Adipose tissue (tissue), 3 donors: ENCODE results near the gene B4GALT5. TPM values are rescaled to one million over a fixed set of nuclear protein-coding genes. Genes with fewer than 3 reads are reported as not detected.
"Not testable (repeated sequence)": the region's sequence is repeated elsewhere in the genome, so short reads cannot be mapped to it uniquely, and the experiment has no call there.

Experiments
- H3K27ac ChIP-seq: one replicate; pipeline ENCODE4 v1.5.1; 2013; ENCODE audit warnings: low read depth, low read length
- WGBS, 3 donors: extraction: QIAGEN DNeasy Blood & Tissue Kit; methylation state at CpG; one replicate each; pipeline ENCODE4 v1.1.7; 2013; 5-methylcytosine and 5-hydroxymethylcytosine counted together
- polyA plus RNA-seq, 3 donors: library from polyadenylated mRNA; stranded (reverse); fragments of 200-250 nt; gene quantifications; one replicate each; pipeline ENCODE4 v1.2.3, GENCODE V29; 2013
- donor health status: healthy with polysubstance abuse.
- donor health status: Bipolar disorder and iron deficiency.
- donor health status: healthy.

Gene B4GALT5, protein sequence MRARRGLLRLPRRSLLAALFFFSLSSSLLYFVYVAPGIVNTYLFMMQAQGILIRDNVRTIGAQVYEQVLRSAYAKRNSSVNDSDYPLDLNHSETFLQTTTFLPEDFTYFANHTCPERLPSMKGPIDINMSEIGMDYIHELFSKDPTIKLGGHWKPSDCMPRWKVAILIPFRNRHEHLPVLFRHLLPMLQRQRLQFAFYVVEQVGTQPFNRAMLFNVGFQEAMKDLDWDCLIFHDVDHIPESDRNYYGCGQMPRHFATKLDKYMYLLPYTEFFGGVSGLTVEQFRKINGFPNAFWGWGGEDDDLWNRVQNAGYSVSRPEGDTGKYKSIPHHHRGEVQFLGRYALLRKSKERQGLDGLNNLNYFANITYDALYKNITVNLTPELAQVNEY
- 10 to 100 TPM in 2 of 3 donors, 1 to 10 TPM in 1; 8.7 to 48.2 (median 22.7) TPM for polyA plus RNA-seq

DNA sequence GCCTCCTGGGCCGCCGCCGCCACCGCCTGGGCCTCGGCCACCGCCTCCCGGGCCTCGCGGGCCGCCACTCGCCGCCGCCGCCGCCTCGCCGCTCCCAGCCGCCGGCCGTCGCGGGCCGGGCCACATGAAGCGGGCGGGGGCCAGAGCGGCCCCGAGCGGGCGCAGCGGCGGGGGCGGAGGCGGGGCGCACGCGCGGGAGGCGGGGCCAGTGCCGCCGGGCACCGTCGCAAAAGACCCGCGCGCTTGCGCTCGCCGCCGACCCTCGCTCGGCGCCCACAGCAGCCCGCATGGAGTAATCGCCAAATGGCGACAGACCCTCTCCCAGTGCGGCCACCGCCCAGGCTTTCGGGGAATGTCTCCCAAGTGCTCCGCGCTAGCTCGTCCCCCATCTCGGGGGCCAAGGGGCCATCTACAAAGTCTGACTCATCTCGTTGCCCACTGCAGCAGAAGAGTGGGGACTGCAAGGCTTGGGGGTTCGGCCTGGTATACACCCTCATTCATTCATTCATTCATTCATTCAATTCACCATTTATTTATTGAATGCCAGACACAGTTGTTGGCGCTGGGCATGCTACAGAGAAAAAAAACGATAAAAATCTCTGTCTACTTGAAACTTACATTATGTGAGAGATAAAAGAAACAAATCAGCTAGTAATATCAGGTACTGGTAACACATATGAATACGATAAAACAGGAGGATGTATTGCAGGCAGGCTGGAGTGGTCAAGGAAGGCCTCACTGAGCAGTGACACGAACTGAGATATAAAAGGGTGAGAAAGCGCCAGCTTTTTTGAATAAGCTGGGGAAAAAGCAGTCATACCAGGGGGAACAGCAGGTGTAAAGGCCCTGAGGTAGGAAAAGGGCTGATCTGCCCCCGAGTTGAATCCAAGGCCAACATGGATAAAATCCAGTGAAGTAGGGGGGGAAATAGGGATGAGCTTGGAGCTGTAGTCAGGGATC, at the start of gene B4GALT5:
TSS of gene B4GALT5 (minus strand) at position 126 of the 960 bp plus-strand sequence. CDS start 188 bp downstream, outside the sequence.
- H3K27ac ChIP-seq: peak within 1 kb of the TSS; percentile 96
- 4% methylated on average over 41 to 69 of the region's 70 CpGs for WGBS, 3 donors

- 86 to 92% (median 89%) methylated on average over 12 of the region's 12 CpGs for WGBS, 3 donors
- no peak overlapping the region for H3K27ac ChIP-seq
These were observed 49.5 kb upstream of the B4GALT5 start for GRCh38 chr20:49762940-49763766.

GRCh38 chr20:49761888-49762287, 48.2 kb upstream of the B4GALT5 start:
- H3K27ac ChIP-seq: not testable (repeated sequence)
- WGBS, 3 donors: 85 to 90% (median 88%) methylated on average over 6 to 7 of the region's 7 CpGs

DNA sequence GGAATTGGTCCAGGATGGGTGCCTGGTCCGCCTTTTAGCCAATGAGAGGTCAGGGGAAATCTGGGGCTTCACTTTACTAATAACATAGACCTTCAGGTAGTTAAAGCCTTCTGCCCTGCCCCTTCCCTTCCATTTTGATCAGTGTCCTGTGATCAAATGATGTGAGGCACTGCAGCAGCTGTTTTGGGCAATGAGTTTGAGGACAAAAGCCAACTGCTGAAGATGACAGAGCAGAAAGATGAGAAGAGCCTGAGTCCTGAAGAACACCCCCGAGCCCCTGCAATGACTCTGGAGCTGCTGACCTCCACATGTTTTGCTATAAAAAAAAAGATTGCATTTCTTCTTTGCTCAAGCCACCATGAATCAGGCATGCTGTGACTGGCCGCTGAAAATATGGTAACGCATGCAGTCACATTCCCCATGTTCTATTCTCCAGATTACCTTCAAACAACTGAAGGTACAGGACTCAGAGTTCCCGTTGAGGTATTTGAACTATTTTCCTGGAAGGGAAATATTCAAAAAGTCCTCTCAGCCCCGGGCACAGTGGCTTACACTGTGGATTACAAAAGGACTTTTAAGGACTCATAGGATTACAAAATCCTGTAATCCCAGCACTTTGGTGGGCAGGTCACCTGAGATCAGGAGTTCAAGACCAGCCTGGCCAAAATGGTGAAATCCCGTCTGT, 45.7 kb upstream of the B4GALT5 start:
- H3K27ac ChIP-seq: no peak overlapping the region
- WGBS, 3 donors: 86 to 88% (median 88%) methylated on average over 7 of the region's 7 CpGs

- H3K27ac ChIP-seq: no peak overlapping the region
- 70 to 84% (median 81%) methylated on average over 6 of the region's 6 CpGs for WGBS, 3 donors
These were observed 45.1 kb upstream of the B4GALT5 start for GRCh38 chr20:49758781-49759180.

DNA sequence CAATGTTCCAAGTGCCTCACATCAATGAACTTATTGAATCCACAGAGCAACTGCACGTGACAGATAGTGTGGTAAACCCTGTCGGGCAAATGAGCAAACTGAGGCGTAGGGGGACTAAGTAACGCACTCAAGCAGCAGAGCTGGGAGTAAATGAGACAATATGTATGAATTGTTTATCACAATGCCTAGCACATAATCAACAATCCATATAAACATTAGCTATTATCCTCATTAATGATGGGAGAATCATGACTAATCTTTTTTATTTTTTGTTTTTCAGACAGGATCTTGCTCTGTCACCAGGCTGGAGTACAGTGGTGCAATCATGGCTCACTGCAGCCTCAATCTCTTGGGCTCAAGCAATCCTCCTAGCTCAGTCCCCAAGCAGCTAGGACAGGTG, 43.9 kb upstream of the B4GALT5 start:
- no peak overlapping the region for H3K27ac ChIP-seq

DNA sequence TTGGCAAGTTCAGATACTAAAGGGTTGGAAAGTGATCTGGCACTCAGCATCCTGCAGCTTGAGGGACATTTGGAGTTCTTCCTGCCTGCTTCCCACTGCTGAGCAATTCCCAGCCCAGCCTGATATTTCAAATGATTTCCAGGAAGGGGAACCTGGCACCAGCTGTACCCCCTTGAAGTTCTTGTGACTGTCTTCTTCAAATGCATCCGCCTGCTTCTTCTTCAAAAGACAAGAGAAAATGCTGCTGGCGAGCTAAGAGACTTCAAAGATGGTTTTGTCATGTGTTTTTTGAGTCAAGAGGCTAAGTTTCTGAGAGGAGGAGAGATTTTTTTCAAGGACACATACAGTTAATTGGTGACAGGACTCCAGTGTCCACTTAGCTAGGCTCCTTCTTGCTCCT, 42.6 kb upstream of the B4GALT5 start:
- H3K27ac ChIP-seq: no peak overlapping the region
- WGBS, 3 donors: 62 to 74% (median 71%) methylated on average over 2 of the region's 2 CpGs

More for the DNA sequence above, 43.9 kb upstream of the B4GALT5 start:
- WGBS, 3 donors: 87 to 95% (median 93%) methylated on average over 4 of the region's 4 CpGs

GRCh38 chr20:49754596-49754995, 40.9 kb upstream of the B4GALT5 start:
- 89 to 99% (median 92%) methylated on average over 5 of the region's 5 CpGs for WGBS, 3 donors
- H3K27ac ChIP-seq: no peak overlapping the region

DNA sequence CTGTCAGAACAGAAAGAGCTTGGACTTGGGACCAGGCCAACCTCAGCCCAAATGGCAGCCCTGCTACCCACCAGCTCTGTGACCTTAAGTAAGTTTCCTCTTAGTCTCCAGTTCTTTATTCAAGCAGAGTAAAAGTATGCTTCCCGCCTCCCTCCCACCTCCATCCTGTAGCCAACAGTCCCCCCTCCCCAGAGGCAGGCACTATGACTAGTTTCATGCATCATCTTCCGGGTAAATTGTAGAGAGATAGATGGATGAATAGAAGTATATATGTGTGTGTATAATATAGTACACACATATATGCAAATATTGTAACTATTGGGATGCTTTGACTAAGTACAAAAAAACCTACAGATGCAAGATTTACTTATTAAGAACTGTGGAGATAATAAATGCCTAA, 39.5 kb upstream of the B4GALT5 start:
- WGBS, 3 donors: 59 to 86% (median 75%) methylated on average over 2 of the region's 2 CpGs
- H3K27ac ChIP-seq: no peak overlapping the region

GRCh38 chr20:49752201-49752903, 38.7 kb upstream of the B4GALT5 start:
- WGBS, 3 donors: 60 to 76% (median 67%) methylated on average over 5 of the region's 5 CpGs
- H3K27ac ChIP-seq: no peak overlapping the region

- WGBS, 3 donors: 57 to 69% (median 59%) methylated on average over 3 of the region's 3 CpGs
- H3K27ac ChIP-seq: no peak overlapping the region
These were observed 37.7 kb upstream of the B4GALT5 start for GRCh38 chr20:49751397-49751736.

- WGBS, 3 donors: 56 to 77% (median 60%) methylated on average over 12 of the region's 12 CpGs
These were observed 37.1 kb upstream of the B4GALT5 start for GRCh38 chr20:49750611-49751396.

DNA sequence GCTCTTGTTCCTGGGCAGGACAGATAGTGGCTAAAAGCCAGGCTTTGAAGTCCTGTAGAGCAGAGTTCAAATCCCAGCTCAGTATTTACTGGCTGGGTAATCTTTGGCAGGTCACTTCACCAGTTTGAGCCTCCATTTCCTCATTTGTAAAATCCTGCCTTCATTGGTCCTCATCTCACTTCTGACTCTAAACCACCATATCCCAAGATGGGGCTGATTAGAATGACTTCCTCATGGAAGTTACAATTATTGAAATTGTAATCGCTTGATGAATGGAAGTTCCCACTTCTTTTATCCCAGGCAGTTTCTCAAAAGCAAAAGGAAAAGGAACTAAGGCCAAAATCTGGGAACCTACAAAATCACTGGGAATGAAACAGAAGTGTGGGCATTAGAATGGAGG, 35.9 kb upstream of the B4GALT5 start:
- no peak overlapping the region for H3K27ac ChIP-seq

More at GRCh38 chr20:49750611-49751396, 37.1 kb upstream of the B4GALT5 start:
- no peak overlapping the region for H3K27ac ChIP-seq

DNA sequence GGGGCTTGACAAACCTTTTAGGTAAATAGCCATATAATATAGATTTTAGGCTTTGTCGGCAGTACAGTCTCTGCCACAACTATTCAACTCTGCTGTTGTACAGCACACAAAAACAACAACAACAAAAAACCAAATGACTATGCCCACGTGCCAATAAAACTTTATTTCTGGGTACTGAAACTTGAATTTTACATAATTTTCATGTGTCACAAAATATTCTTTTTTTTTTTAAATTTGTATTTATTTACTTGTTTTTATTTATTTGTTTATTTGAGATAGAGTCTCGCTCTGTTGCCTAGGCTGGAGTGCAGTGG, 34.8 kb upstream of the B4GALT5 start:
- WGBS, 3 donors: 91 to 97% (median 95%) methylated on average over 3 of the region's 3 CpGs
- no peak overlapping the region for H3K27ac ChIP-seq

More for the DNA sequence above, 35.9 kb upstream of the B4GALT5 start:
- WGBS, 3 donors: 50 to 93% (median 75%) methylated on average over 1 of the region's 1 CpG

- 45 to 57% (median 47%) methylated on average over 10 of the region's 10 CpGs for WGBS, 3 donors
- no peak overlapping the region for H3K27ac ChIP-seq
These were observed 34.2 kb upstream of the B4GALT5 start for GRCh38 chr20:49747707-49748524.

GRCh38 chr20:49742948-49743347, 29.3 kb upstream of the B4GALT5 start:
- WGBS, 3 donors: 66 to 91% (median 82%) methylated on average over 9 of the region's 9 CpGs
- H3K27ac ChIP-seq: no peak overlapping the region
